Lower leg skin (tissue), 4 donors: ENCODE results near the gene MDH1B. TPM values are rescaled to one million over a fixed set of nuclear protein-coding genes. Genes with fewer than 3 reads are reported as not detected.

Source experiments
- DNase-seq, 2 donors: peaks; one replicate each; pipeline ENCODE4 v3.0.0-alpha.2; 2019; ENCODE audit warnings: low spot score in 2 of 2
- H3K4me3 ChIP-seq: fragments of 200-600 bp; sonication (generic); 2 replicates; pipeline ENCODE4 v1.5.1; 2017; ENCODE audit warnings: mild to moderate bottlenecking, low read depth; ENCODE audit not compliant: poor library complexity, severe bottlenecking
- POLR2A ChIP-seq, 2 donors: fragments of 450-650 bp; IDR thresholded peaks; one replicate each; pipeline ENCODE4 v1.6.1; 2016 to 2017; ENCODE audit warnings: antibody characterized with exemption in 2 of 2, mild to moderate bottlenecking in 1 of 2, moderate library complexity in 1 of 2
- WGBS, 2 donors: methylation state at CpG; one replicate each; pipeline ENCODE4 v1.1.5; 2018; 5-methylcytosine and 5-hydroxymethylcytosine counted together
- intact Hi-C: fragments of 100-400 bp; cut with DNase I; formaldehyde crosslinking; loops from one replicate; pipeline ENCODE4 v1.15.0; 2023; ENCODE audit warnings: low total_unique reads
- total RNA-seq, 4 donors: library from RNA; depleted of rRNA; stranded (reverse); fragments of >200 nt; gene quantifications; one replicate each; pipeline ENCODE4 v1.1.0, GENCODE V29; 2016
- TF ChIP-seq, protein P1 (sequence below), 3 donors: fragments of 450-650 bp; IDR thresholded peaks; one replicate each; pipeline ENCODE4 v1.5.1; 2016; ENCODE audit warnings: antibody characterized with exemption in 3 of 3, mild to moderate bottlenecking in 3 of 3, moderate library complexity in 2 of 3

The MDH1B gene
- total RNA-seq, 4 donors from 2014 or later = 0.10 to 1.1 (median 0.46) TPM

DNA sequence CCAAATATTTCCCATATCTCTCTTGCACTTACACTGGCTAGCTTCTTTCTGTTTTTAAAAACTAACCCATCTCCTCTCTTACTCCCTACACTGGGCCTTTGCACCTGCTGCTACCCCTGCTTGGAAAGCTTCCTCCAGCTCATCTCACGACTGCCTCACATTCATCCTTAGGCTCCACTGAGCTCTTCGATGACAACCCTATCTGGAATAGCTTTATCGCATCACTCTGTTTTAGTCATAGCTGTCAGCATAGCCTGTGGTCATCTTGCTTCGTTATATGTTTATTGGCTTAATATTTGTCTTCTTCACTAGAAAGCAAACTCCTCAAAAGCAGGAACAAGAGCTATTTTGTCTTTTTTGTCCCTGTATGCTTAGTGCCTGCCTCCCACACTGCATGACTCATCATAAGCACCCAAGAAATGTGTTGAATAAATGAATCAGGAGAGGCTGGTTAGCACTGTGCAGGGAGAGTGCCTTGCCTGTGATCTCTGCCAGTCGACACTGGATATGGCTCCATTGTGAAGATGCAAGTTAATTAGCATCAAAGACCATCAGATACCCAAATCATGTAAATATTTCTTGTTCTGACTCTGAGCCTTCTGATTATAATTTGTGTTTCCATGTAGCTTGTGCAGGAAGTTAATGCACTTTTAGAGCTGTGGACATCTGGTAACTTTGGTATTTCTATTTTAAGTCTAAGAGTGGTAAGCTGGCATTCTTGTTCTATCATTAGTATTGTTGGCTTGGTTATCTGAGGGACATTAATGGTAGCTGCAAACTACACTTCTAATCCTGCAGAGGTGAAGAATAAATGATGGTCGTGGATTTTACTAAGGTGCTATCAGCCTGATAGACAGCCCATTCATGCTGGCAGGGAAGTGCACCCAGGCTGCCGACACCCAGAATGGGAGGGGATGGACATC, 36.6 kb downstream of the MDH1B start:
- no peak overlapping the region for H3K4me3 ChIP-seq
- WGBS, 2 donors = 78 to 79% methylated on average over 7 of the region's 7 CpGs
- no peak for TF ChIP-seq POLR2A (IDR thresholded peaks at IDR 0.05)
- TF ChIP-seq, protein P1, sequence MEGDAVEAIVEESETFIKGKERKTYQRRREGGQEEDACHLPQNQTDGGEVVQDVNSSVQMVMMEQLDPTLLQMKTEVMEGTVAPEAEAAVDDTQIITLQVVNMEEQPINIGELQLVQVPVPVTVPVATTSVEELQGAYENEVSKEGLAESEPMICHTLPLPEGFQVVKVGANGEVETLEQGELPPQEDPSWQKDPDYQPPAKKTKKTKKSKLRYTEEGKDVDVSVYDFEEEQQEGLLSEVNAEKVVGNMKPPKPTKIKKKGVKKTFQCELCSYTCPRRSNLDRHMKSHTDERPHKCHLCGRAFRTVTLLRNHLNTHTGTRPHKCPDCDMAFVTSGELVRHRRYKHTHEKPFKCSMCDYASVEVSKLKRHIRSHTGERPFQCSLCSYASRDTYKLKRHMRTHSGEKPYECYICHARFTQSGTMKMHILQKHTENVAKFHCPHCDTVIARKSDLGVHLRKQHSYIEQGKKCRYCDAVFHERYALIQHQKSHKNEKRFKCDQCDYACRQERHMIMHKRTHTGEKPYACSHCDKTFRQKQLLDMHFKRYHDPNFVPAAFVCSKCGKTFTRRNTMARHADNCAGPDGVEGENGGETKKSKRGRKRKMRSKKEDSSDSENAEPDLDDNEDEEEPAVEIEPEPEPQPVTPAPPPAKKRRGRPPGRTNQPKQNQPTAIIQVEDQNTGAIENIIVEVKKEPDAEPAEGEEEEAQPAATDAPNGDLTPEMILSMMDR (IDR thresholded peaks at IDR 0.05) = no peak
- DNase-seq = no peak
- intact Hi-C loops = no loop called here

DNA sequence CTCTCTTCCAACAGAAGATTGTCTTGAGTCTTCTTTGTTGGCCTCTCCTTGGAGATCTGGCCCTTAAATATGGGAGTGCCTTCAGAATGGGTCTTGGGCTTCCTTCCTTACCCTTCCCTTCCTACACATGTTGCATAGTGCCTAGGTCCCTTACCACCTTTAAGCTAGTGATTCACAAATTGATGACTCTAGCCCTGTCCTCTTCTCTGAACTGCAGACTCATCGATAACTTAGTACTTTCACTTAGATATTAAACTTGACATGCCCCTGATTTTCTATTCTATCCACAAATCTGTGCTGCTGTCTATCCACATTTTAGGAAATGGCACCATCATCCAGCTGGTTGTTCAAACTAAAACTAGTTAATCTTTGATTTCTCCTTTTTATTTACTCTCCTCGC, 37.8 kb downstream of the MDH1B start:
- WGBS, 2 donors = 93 to 96% methylated on average over 2 of the region's 2 CpGs
- no peak for DNase-seq
- H3K4me3 ChIP-seq = no peak overlapping the region
- TF ChIP-seq, protein P1 (IDR thresholded peaks at IDR 0.05) = no peak
- no peak for TF ChIP-seq POLR2A (IDR thresholded peaks at IDR 0.05)
- intact Hi-C loops = no loop called here

DNA sequence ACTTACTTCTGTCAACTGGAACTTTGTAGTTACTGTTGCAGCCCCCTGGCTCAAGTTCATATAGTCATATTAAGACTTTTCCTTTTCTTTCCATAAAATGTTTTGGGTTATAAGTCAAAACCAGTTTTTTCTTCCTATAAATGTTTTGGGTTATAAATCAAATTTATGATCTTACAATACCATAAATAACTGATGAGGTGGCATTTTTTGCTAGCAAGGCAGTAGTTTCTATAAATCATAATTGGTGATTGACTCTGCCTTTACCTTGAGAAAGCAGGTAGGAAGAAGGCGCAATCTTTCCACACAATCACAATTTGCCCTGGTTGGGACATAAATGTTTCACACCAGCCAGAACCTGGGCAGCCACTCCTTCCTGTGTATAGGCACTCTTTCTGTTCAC, 41.8 kb downstream of the MDH1B start:
- TF ChIP-seq, protein P1 (IDR thresholded peaks at IDR 0.05) = no peak
- no peak for TF ChIP-seq POLR2A (IDR thresholded peaks at IDR 0.05)
- no peak overlapping the region for H3K4me3 ChIP-seq

DNA sequence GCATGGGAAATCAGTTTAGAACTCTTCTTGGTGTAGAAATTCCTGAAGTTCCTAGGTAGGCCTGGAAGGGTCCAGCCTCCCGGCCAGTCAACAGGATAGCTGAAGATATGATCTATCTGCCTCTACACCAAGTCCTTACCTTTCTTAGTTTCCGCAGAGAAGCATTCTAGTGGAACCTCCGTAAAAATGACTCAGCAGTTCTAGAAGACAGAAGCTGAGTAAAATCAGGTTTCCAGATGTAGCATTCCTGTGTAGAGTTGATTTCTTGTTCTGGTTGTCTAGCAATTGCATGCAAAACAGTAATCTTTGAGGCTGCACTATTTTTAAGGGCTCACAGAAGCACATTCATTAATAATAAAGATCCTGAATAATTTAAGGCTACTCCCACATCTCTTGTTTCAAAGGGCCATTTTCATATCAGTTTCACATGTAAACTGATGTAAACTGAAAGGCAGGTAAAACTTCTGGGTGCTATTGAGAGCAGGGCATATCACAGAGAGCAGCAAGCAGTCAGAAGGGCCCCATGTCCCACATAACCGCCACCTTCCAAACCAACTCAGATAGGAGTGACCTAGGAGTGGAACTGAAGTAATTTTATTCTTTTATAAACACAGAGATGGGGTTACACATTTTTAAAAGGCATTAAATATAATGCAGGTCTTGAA, 43.7 kb downstream of the MDH1B start:
- intact Hi-C loops = no loop called here
- WGBS, 2 donors = 75 to 81% methylated on average over 4 of the region's 4 CpGs
- no peak for DNase-seq
- TF ChIP-seq POLR2A (IDR thresholded peaks at IDR 0.05) = no peak
- TF ChIP-seq, protein P1 (IDR thresholded peaks at IDR 0.05) = no peak
- H3K4me3 ChIP-seq = no peak overlapping the region

More for the DNA sequence above, 41.8 kb downstream of the MDH1B start:
- DNase-seq = no peak
- intact Hi-C loops = no loop called here
- 58 to 73% methylated on average over 1 of the region's 1 CpG for WGBS, 2 donors

DNA sequence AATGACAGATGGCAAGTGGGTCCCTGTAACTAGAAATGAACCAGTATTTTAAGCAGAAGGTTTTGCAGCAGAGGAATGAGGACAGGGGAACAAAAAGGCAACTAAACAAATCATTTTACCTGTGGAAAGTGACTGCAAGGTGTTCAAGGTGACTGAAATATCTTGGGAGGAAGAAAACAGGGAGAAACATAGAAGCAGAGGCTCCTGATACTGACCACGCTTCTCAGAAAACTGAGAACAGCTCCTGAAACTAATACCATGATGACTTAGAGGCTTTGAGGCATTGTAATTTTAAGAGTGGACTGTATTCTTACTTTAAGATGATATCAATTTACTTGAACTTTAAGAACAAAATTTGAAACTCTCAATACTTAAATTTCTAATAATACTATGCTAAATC, 46.8 kb downstream of the MDH1B start, which contains the start of gene DYTN:
Gene DYTN (minus strand): TSS at position 101 of the 400 bp plus-strand sequence. CDS start 117 bp downstream, outside the sequence.
- intact Hi-C loops = no loop called here
- no peak for DNase-seq
- no peak within 1 kb of the TSS for H3K4me3 ChIP-seq
- TF ChIP-seq, protein P1 (IDR thresholded peaks at IDR 0.05) = no peak
- no peak for TF ChIP-seq POLR2A (IDR thresholded peaks at IDR 0.05)
- 76 to 83% methylated on average over 1 of the region's 1 CpG for WGBS, 2 donors
